ENCODE measurements around the gene SNTA1. TPM values are rescaled to one million over a fixed set of nuclear protein-coding genes. Genes with fewer than 3 reads are reported as not detected.

SNTA1 gene
- total and polyA plus RNA-seq, 2 of the 13 experiments (the other 11 are each of a cell fraction or from before 2014, with no cell fraction given) = 16.4 to 18.3 TPM

DNA sequence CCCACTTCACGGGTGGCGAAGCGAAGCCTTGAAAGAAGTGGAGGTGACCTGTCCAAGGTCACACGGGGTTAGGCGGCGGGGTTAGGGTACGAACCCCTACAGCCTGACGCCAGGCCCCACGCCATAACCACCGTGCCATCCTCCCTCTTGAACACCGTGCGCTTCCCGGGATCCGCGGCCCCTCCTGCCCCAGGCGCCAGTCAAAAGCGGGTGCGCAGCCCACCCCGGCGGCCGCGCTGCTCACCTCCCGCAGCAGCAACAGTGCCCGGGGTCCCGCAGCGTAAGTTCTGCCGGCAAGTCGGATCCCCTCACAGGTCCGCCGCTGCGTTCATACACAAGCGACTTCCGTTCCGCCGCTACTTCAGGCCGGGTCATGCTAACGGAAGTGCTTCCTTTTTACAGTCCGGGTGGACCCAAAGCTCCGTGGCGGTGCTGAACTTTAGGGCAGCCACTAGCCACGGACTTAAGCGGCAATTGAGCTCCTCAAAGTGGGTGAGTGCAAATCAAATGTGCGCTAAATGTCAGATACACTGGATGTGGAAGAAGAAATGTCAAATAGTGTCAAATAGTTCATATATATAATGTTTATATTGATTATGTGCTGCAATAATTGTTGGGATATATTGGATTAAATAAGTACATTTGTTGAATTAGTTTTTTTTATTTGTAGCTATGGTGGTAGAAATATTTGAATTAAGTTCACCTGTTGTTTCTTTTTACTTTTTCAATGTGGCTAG, 42.2 kb downstream of the SNTA1 start, which contains the start of gene CDK5RAP1 (continued):
- TF ChIP-seq ZNF382 (CRISPR knock-in tag; IDR thresholded peaks at IDR 0.05; ENCODE audit: borderline replicate concordance) (no peak), LCORL (IDR thresholded peaks at IDR 0.05) (0 out of 2 replicates have a peak, but pooled peaks have one; percentile 70), LCORL (CRISPR knock-in tag; IDR thresholded peaks at IDR 0.05) (peak; percentile 95), ZSCAN30 (CRISPR knock-in tag; IDR thresholded peaks at IDR 0.05) (peak; percentile 82; the same call in 1 of the 2 replicates), ZNF510 (CRISPR knock-in tag; IDR thresholded peaks at IDR 0.05; ENCODE audit: low read depth) (peak; percentile 99), HMG20B (CRISPR knock-in tag; conservative IDR thresholded peaks at IDR 0.05) (peak; percentile 95), ZFP37 (CRISPR knock-in tag; IDR thresholded peaks at IDR 0.05; ENCODE audit: borderline replicate concordance) (peak; percentile 94; the same call in 1 of the 2 replicates), ONECUT2 (CRISPR knock-in tag; IDR thresholded peaks at IDR 0.05) (no peak), ARID2 (CRISPR knock-in tag; IDR thresholded peaks at IDR 0.05; ENCODE audit: borderline replicate concordance) (peak; percentile 98), DNMT1 (CRISPR knock-in tag; IDR thresholded peaks at IDR 0.05) (peak; percentile 97; the same call in 1 of the 2 replicates), CCDC6 (CRISPR knock-in tag; IDR thresholded peaks at IDR 0.05) (peak; percentile 77; the same call in 1 of the 2 replicates)
- TF ChIP-seq, protein P1, sequence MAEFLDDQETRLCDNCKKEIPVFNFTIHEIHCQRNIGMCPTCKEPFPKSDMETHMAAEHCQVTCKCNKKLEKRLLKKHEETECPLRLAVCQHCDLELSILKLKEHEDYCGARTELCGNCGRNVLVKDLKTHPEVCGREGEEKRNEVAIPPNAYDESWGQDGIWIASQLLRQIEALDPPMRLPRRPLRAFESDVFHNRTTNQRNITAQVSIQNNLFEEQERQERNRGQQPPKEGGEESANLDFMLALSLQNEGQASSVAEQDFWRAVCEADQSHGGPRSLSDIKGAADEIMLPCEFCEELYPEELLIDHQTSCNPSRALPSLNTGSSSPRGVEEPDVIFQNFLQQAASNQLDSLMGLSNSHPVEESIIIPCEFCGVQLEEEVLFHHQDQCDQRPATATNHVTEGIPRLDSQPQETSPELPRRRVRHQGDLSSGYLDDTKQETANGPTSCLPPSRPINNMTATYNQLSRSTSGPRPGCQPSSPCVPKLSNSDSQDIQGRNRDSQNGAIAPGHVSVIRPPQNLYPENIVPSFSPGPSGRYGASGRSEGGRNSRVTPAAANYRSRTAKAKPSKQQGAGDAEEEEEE (CRISPR knock-in tag; IDR thresholded peaks at IDR 0.05; ENCODE audit: borderline replicate concordance) = peak; percentile 72; the same call in 1 of the 2 replicates
- TF ChIP-seq, protein P2, sequence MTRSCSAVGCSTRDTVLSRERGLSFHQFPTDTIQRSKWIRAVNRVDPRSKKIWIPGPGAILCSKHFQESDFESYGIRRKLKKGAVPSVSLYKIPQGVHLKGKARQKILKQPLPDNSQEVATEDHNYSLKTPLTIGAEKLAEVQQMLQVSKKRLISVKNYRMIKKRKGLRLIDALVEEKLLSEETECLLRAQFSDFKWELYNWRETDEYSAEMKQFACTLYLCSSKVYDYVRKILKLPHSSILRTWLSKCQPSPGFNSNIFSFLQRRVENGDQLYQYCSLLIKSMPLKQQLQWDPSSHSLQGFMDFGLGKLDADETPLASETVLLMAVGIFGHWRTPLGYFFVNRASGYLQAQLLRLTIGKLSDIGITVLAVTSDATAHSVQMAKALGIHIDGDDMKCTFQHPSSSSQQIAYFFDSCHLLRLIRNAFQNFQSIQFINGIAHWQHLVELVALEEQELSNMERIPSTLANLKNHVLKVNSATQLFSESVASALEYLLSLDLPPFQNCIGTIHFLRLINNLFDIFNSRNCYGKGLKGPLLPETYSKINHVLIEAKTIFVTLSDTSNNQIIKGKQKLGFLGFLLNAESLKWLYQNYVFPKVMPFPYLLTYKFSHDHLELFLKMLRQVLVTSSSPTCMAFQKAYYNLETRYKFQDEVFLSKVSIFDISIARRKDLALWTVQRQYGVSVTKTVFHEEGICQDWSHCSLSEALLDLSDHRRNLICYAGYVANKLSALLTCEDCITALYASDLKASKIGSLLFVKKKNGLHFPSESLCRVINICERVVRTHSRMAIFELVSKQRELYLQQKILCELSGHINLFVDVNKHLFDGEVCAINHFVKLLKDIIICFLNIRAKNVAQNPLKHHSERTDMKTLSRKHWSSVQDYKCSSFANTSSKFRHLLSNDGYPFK (CRISPR knock-in tag; IDR thresholded peaks at IDR 0.05; ENCODE audit: borderline replicate concordance) = peak; percentile 97
- TF ChIP-seq, protein P3, sequence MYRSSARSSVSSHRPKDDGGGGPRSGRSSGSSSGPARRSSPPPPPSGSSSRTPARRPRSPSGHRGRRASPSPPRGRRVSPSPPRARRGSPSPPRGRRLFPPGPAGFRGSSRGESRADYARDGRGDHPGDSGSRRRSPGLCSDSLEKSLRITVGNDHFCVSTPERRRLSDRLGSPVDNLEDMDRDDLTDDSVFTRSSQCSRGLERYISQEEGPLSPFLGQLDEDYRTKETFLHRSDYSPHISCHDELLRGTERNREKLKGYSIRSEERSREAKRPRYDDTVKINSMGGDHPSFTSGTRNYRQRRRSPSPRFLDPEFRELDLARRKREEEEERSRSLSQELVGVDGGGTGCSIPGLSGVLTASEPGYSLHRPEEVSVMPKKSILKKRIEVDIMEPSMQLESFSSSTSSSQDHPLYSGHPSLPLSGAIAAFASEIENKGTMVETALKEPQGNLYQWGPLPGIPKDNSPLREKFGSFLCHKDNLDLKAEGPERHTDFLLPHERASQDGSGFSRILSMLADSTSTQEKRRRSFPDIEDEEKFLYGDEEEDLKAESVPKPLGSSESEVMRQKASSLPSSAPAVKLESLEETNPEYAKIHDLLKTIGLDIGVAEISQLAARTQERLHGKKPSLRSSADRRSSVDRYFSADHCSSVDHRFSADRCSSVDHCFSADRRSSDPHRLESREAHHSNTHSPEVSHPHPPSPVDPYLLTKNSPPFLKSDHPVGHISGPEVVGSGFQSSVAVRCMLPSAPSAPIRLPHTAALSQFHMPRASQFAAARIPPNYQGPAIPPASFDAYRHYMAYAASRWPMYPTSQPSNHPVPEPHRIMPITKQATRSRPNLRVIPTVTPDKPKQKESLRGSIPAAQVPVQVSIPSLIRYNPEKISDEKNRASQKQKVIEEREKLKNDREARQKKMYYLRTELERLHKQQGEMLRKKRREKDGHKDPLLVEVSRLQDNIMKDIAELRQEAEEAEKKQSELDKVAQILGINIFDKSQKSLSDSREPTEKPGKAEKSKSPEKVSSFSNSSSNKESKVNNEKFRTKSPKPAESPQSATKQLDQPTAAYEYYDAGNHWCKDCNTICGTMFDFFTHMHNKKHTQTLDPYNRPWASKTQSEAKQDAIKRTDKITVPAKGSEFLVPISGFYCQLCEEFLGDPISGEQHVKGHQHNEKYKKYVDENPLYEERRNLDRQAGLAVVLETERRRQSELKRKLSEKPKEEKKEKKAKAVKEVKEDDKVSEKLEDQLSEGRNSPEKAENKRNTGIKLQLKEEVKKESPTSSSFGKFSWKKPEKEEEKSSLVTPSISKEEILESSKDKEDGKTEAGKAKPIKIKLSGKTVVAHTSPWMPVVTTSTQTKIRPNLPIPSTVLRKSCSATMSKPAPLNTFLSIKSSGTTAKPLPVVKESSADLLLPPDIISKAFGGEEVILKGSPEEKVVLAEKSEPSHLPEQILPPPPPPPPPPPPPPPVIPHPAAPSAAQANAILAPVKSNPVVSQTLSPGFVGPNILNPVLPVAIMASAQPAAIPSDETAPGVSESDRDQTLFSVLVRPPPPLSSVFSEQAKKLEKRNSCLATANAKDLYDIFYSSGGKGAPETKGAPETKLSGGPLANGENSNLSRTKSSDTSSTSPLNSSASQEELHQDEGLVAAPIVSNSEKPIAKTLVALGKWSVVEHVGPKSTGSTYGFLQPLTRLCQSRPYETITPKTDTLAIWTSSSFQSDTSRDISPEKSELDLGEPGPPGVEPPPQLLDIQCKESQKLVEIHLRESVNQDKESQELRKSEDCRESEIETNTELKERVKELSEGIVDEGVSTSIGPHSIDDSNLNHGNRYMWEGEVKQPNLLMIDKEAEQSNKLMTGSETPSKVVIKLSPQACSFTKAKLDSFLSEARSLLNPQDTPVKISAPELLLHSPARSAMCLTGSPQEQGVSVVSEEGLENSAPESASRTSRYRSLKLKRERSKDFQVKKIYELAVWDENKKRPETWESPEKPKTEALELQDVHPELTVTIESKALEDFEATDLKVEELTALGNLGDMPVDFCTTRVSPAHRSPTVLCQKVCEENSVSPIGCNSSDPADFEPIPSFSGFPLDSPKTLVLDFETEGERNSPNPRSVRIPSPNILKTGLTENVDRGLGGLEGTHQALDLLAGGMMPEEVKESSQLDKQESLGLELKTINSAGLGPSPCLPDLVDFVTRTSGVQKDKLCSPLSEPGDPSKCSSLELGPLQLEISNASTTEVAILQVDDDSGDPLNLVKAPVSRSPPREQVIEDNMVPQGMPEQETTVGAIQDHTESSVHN (CRISPR knock-in tag; IDR thresholded peaks at IDR 0.05) = peak; percentile 92; the same call in 1 of the 2 replicates
